ENCODE results near the gene RTL1.

The RTL1 gene

GRCh38 chr14:100898935-100899883, 4.3 kb downstream of the RTL1 start:
- DNase-seq (ENCODE audit: low read depth in 2 of 2) = no peak

DNA sequence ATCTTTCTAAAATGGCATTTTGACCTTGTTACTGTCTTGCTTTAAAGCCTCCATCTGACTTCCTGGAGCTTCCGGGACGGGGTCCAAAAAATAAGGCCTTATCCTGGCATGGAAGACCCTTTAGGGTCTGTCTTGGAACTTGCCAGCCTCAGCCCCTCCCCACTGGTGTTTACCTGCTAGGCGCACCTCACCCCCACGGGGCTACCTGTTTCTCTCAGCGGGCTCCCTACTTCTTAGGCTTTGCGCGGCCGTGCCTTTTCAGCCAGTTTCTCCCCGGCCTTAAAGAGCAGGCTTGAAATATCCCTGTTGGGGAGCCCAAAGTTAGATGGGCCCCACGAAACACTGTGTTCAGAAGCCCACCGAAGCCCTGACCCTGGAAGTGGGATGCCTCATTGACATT, 5.1 kb downstream of the RTL1 start:
- no peak for DNase-seq (ENCODE audit: low read depth in 2 of 2)

- DNase-seq (ENCODE audit: low read depth in 2 of 2) = no peak
Measured at GRCh38 chr14:100896369-100897060, 7.0 kb downstream of the RTL1 start.

GRCh38 chr14:100895411-100895810, 8.1 kb downstream of the RTL1 start:
- no peak for DNase-seq (ENCODE audit: low read depth in 2 of 2)

DNA sequence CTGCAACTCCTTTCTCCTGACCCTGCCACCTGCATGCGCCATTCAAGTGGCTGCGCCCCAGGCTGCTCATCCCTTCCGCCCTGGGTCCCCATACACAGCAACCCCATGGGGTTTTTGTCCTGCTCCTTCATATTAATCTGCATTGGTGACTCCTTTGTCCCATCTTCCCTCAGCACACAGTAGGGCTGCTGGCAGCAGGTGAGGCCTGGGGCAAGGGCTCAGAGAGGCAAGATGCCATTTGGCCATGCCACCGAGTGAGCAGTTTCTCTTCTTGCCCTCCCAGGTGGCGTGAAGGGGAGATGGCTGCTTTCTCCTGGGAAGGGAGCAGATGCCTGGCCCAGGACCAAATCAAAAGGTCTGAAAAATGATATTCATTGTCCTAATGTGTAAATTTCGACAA, 9.1 kb downstream of the RTL1 start:
- DNase-seq (ENCODE audit: low read depth in 2 of 2) = no peak

DNA sequence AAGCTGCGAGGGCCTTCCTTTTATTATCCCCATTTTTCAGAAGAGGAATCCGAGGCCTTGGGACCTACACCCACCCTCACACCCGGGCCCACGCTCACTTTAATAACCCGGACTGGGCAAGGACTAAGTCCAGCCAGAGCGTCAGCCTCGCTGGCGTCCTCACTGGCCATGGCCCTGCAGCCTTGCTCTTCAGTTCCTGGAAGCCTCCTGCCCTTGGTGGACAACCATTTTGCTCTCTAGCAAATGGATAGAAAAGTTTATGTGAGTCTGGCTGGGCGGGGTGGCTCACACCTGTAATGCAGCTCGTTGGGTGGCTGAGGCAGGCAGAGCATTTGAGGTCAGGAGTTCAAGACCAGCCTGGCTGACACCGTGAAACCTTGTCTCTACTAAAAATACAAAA, 9.8 kb downstream of the RTL1 start:
- no peak for DNase-seq (ENCODE audit: low read depth in 2 of 2)

GRCh38 chr14:100893228-100893601, 10.3 kb downstream of the RTL1 start:
- DNase-seq (ENCODE audit: low read depth in 2 of 2) = no peak

DNA sequence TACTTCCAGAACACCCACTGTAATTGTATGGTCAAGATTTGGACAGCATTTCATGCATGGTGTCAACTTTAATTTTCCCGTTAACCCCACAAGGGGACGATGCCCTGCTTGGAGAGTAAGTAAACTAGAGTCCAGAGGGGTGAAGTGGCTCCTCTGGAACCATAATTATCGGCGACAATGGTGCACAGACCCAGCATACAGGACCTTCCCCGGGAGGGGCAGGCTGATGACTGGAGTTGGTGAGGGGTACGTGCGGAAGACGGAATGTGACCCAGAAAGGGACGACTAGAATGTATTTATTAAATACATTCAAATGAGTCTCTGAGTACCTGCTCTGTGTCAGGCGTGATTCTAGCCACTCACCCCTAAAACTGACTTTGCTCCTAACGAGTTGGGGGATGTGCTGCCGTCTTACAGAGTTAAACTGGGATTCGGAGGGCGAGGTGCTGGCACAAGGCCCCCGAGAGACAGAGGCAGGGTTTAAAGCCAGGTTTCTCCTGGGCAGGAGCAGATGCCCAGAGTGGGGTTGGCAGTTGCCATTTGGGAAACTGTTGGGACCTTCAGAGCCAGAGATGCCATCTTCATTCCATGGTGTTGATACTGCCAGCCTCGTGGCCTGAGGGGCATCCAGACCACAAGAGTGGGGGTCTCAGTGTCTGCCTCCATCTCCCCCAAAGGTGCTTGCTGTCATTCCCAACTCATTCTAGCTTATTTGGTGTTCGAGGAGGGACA, 10.9 kb downstream of the RTL1 start:
- DNase-seq (ENCODE audit: low read depth in 2 of 2) = no peak

DNA sequence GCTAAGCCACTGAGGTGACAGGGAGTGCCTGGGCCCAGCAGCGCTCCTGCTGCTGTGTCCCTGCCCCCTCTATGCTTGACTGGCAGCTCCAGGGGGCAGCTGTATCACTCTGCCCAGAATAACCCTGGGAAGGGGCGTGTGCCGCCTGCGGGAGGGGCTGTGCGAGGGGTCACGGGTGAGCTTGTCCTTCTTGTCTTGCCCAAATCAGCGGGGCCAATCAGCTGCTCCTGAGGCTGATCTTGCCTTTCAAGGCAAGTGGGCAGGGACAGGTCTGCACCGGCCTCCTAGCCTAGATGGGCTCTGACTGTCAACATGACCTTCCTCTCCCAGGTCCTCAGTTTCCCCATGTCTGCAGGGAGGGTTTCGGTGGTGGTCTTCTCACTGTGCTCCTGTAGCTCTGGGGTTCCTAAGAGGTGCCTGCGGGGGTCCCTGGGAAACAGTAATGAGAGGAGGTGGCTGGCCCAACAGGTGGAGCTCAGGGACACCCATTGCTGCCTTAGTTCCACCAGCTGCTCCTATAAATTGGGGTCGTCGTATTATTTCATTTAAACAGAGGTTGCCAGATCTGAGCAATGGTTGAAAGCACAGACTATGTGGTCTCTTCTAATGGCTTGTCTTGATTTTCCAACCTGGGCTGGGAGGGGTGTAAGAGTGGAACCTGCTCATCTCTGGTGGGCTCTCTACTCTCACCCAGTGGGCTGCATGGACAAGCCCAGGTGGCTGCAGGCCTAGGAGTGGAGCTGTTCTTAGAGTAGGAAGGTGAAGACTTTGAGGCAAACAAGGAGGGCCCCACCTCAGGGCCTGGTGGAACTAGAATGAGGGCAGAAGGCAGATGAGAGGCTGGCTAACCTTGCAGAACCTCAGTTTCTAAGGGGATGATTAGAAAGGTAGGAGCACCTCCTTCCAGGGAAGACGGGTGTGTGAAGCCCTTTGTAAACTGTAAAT, 11.7 kb downstream of the RTL1 start:
- DNase-seq (ENCODE audit: low read depth in 2 of 2) = no peak

GRCh38 chr14:100891051-100891450, 12.5 kb downstream of the RTL1 start:
- no peak for DNase-seq (ENCODE audit: low read depth in 2 of 2)

DNA sequence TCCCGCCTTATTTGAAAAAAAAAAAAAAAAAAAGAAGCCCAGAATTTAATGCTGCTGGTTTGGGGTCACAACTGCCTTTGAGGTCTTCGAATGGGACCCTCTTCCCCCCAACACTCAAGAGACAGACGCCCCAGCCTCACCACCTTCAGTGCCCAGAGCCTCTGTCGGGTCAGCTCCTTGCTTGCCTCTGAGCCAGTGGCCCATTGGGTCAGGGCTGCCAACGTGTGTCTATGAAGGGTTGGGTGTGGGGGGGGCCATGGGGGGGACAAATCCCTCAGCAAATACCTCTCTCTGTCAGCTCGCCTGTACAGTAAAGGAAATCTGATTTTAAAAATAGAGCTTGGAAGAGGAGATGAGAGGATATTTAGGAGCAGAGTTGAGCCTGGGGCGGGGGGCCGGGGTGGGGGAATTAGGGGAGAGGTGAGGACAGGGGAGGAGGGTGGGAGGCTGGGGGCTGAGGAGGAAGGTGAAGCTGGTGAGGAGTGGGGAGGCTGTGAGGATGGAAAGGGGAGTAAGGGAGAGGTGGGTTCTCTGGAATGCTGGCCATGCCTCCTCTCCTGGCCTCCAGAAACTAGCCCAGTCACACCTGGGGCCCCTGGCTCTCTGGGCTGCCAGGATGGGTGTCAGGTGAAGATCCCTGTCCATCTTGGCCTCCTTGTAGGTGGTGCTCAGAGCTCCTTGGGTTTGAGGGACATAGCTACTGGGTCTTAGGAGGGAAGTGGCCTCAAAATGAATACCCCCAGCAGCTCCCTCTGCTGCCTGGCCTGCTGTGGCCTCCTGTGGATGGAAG, 13.3 kb downstream of the RTL1 start:
- DNase-seq (ENCODE audit: low read depth in 2 of 2) = no peak

DNA sequence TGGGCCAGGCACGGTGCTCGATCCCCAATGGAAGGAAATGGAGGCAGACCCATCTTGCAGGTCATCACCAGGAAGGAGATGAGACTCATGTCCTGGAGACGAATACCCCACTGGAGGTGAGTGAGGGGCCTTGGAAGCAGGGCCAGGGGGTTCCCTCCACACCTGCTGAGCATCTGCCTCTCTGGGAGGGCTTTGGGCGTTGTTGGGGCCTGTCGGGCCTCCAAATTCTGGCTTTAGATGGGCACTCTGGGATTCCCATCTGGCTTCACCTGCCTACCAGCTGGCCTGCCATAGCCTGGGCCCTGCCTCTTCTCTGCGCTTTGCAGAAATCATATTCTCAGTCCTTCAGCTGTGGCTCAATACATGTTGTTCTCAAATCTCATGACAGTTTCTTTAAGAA, 13.9 kb downstream of the RTL1 start:
- no peak for DNase-seq (ENCODE audit: low read depth in 2 of 2)

- DNase-seq (ENCODE audit: low read depth in 2 of 2) = no peak
Measured at GRCh38 chr14:100888789-100889315, 14.7 kb downstream of the RTL1 start.

DNA sequence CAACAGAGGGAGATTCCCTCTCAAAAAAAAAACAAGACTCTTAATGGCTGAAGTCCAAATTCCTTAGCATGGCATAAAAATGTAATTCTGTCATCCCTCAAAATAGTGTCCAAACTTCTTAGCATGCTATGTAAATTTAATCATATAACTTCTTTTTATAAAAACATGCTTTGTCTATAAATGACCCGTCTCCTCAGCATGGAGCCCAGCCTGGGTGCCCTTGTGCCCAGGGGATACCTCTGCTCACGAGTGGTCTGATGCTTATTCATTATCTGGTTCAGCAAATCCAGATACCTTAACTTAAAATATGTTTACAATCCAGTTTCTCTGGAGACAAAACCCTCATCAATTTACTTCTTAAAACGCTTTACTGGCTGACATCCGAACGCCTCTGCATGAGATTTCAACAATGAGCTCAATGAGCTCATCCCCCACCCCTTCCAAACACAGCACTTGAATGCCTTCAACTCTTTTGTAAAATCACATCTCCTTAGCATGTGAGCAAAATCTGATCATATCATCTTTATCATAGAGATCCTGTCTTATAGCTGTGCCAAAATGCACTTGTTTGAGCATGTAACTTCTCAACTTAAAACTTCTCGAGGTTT, 15.7 kb downstream of the RTL1 start:
- no peak for DNase-seq (ENCODE audit: low read depth in 2 of 2)

GRCh38 chr14:100885617-100886016, 17.9 kb downstream of the RTL1 start:
- DNase-seq (ENCODE audit: low read depth in 2 of 2) = no peak

DNA sequence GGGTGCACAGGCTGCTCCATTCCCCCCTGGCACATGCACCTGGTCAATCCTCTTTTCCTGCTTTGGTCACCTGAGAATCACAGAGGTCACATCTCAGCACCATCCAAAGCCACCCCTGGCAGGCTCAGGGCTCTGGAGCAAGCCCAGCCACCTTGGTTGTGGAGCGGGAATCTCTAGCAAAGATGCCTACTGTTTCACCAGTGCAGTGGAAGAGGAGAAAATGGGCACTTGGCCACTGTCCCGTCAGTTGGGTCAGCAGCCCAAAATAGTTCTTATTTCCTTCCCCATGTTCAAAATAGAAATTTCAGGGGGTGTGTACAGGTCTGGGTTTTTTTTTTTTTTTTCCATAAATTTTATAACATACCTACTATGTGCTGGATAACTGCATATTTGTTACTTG, 18.3 kb downstream of the RTL1 start:
- no peak for DNase-seq (ENCODE audit: low read depth in 2 of 2)

GRCh38 chr14:100884456-100884855, 19.1 kb downstream of the RTL1 start:
- DNase-seq (ENCODE audit: low read depth in 2 of 2) = no peak

DNA sequence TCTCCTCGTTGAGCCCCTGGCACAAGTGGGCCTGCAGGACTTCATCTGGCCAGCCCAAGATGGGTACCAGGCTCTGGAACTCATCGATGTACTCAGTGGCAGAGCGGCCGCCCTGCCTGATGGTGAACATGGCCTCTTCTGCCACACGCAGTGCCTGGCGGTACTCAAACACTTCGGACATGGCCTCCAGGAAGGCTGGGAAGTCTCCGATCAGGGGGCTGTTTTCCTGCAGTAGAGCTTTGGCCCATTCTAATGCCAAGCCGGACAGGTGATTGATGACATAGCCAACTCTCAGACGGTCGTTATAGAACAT, 19.8 kb downstream of the RTL1 start:
- no peak for DNase-seq (ENCODE audit: low read depth in 2 of 2)

DNA sequence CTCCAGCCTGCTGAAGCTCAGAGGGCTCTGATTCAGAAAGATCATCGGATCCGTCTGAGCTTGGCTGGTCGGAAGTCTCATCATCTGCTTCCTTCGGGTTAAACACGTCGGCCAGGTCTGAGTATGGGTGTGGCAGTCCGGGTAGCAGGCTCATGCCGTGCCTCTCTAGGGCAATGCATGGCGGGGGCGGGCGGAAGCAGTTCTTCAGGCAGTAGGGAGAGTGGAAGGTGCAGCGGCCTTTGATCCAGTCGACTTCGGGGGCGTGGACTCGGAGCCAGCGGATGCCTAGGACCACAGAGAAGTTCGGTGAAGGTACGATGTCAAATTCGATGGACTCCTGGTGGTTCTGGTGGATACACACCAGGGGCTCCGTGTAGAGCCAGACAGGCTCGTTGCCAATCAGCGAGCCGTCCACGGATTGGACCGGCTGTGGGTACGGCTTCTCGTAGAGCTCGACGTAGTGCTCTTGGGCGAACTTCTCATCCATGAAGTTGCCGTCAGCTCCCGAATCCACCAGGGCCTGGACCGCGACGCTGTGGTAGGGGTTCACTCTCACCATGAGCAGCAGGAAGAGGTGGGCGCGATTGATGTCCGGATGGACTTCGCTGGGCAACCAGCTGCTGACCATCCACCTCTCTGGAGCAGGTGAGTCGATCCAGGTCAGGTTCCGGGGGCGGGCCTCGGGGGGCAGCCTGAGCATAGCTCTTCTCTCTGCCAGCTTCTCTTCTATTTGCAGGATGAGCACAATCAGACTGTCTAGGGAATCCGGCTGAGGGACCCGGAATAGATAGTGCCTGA, 20.3 kb downstream of the RTL1 start:
- DNase-seq (ENCODE audit: low read depth in 2 of 2) = no peak

Data from stimulated activated CD4-positive, alpha-beta T cell treated with anti-CD3 and anti-CD28 coated beads, Interleukin-4, amount 100 ng/mL, for 48 hours (primary cell).